HEK293 (cell line): ENCODE data around the gene ACADVL.

Experiments
- EGR2 ChIP-seq: fragments of 450-650 bp; formaldehyde crosslinking; IDR thresholded peaks from 2 replicates; pipeline ENCODE4 v1.5.1; 2016; ENCODE audit warnings: low read depth, missing biosample characterization, missing genetic modification characterization
- GLIS1 ChIP-seq: fragments of 450-650 bp; formaldehyde crosslinking; IDR thresholded peaks from 2 replicates; pipeline ENCODE4 v1.5.1; 2016; ENCODE audit warnings: missing biosample characterization, missing genetic modification characterization
- HOXC10 ChIP-seq: sonication (generic); formaldehyde crosslinking; IDR thresholded peaks from 2 replicates; pipeline ENCODE4 v1.8.1; 2023; ENCODE audit warnings: mild to moderate bottlenecking, missing genetic modification reagents
- OSR2 ChIP-seq: fragments of 450-650 bp; formaldehyde crosslinking; IDR thresholded peaks from 2 replicates; pipeline ENCODE4 v1.5.1; 2016; ENCODE audit warnings: missing biosample characterization, missing genetic modification characterization
- PRDM1 ChIP-seq: fragments of 450-650 bp; formaldehyde crosslinking; IDR thresholded peaks from 2 replicates; pipeline ENCODE4; 2016; ENCODE audit warnings: missing biosample characterization, missing genetic modification characterization
- SALL2 ChIP-seq: fragments of 450-650 bp; formaldehyde crosslinking; IDR thresholded peaks from 2 replicates; pipeline ENCODE4 v1.5.0; 2017; ENCODE audit warnings: missing biosample characterization, mild to moderate bottlenecking, missing genetic modification characterization, borderline replicate concordance
- WT1 ChIP-seq: fragments of 450-650 bp; formaldehyde crosslinking; IDR thresholded peaks from 2 replicates; pipeline ENCODE4 v1.5.1; 2016; ENCODE audit warnings: missing biosample characterization, missing genetic modification characterization
- ZBTB7A ChIP-seq: fragments of 450-650 bp; formaldehyde crosslinking; IDR thresholded peaks from 2 replicates; pipeline ENCODE4 v1.5.1; 2016; ENCODE audit warnings: low read depth, missing biosample characterization, missing genetic modification characterization
- ZNF10 ChIP-seq: fragments of 450-650 bp; formaldehyde crosslinking; IDR thresholded peaks from 2 replicates; pipeline ENCODE4 v1.5.1; 2017; ENCODE audit warnings: missing biosample characterization, missing genetic modification characterization
- ZNF211 ChIP-seq: fragments of 450-650 bp; formaldehyde crosslinking; IDR thresholded peaks from 2 replicates; pipeline ENCODE4 v1.5.1; 2016; ENCODE audit warnings: low read depth, missing biosample characterization, missing genetic modification characterization
- ZNF214 ChIP-seq: fragments of 450-650 bp; formaldehyde crosslinking; IDR thresholded peaks from 2 replicates; pipeline ENCODE4 v1.5.1; 2017; ENCODE audit warnings: missing biosample characterization, mild to moderate bottlenecking, missing genetic modification characterization, borderline replicate concordance
- ZNF266 ChIP-seq: fragments of 450-650 bp; formaldehyde crosslinking; IDR thresholded peaks from 2 replicates; pipeline ENCODE4 v1.5.1; 2016; ENCODE audit warnings: missing biosample characterization, missing genetic modification characterization, low read depth
- ZNF341 ChIP-seq: fragments of 450-650 bp; formaldehyde crosslinking; IDR thresholded peaks from 2 replicates; pipeline ENCODE4; 2016; ENCODE audit warnings: low read depth, missing biosample characterization, missing genetic modification characterization
- ZNF37A ChIP-seq: fragments of 450-650 bp; IDR thresholded peaks from 2 replicates; pipeline ENCODE4 v1.5.1; 2018; ENCODE audit warnings: missing biosample characterization, missing genetic modification characterization
- ZNF433 ChIP-seq: fragments of 450-650 bp; formaldehyde crosslinking; IDR thresholded peaks from 2 replicates; pipeline ENCODE4 v1.5.1; 2016; ENCODE audit warnings: missing biosample characterization, missing genetic modification characterization, low read depth
- ZNF501 ChIP-seq: fragments of 450-650 bp; formaldehyde crosslinking; IDR thresholded peaks from 2 replicates; pipeline ENCODE4 v1.5.1; 2016; ENCODE audit warnings: missing biosample characterization, missing genetic modification characterization
- ZNF548 ChIP-seq: fragments of 450-650 bp; formaldehyde crosslinking; IDR thresholded peaks from 2 replicates; pipeline ENCODE4 v1.5.1; 2016; ENCODE audit warnings: missing biosample characterization, missing genetic modification characterization
- ZNF555 ChIP-seq: fragments of 450-650 bp; formaldehyde crosslinking; conservative IDR thresholded peaks from 2 replicates; pipeline ENCODE4 v1.5.1; 2017; ENCODE audit warnings: missing biosample characterization, mild to moderate bottlenecking, missing genetic modification characterization, inconsistent platforms
- ZNF571 ChIP-seq: fragments of 450-650 bp; formaldehyde crosslinking; IDR thresholded peaks from 2 replicates; pipeline ENCODE4 v1.5.0; 2017; ENCODE audit warnings: missing biosample characterization, missing genetic modification characterization
- ZNF596 ChIP-seq: fragments of 450-650 bp; IDR thresholded peaks from 2 replicates; pipeline ENCODE4 v1.5.0; 2018; ENCODE audit warnings: missing biosample characterization, mild to moderate bottlenecking, missing genetic modification characterization, moderate library complexity
- ZNF660 ChIP-seq: fragments of 450-650 bp; IDR thresholded peaks from 2 replicates; pipeline ENCODE4 v1.5.1; 2018; ENCODE audit warnings: missing biosample characterization, mild to moderate bottlenecking, missing genetic modification characterization
- ZSCAN16 ChIP-seq: fragments of 450-650 bp; formaldehyde crosslinking; IDR thresholded peaks from 2 replicates; pipeline ENCODE4 v1.5.1; 2016; ENCODE audit warnings: missing biosample characterization, missing genetic modification characterization
- ZSCAN23 ChIP-seq: fragments of 450-650 bp; formaldehyde crosslinking; IDR thresholded peaks from 2 replicates; pipeline ENCODE4 v1.5.1; 2016; ENCODE audit warnings: missing biosample characterization, missing genetic modification characterization
- TF ChIP-seq, protein P1 (sequence below): sonication (generic); formaldehyde crosslinking; IDR thresholded peaks from 2 replicates; pipeline ENCODE4 v1.8.1; 2022; ENCODE audit warnings: mild to moderate bottlenecking, moderate library complexity, missing genetic modification reagents
- TF ChIP-seq, protein P2 (sequence below): fragments of 450-650 bp; formaldehyde crosslinking; IDR thresholded peaks from 2 replicates; pipeline ENCODE4 v1.5.1; 2017; ENCODE audit warnings: missing biosample characterization, missing genetic modification characterization
- TF ChIP-seq, protein P3 (sequence below): fragments of 450-650 bp; formaldehyde crosslinking; IDR thresholded peaks from 2 replicates; pipeline ENCODE4 v1.5.1; 2016; ENCODE audit warnings: missing biosample characterization, missing genetic modification characterization
- TF ChIP-seq, protein P4 (sequence below): fragments of 450-650 bp; formaldehyde crosslinking; IDR thresholded peaks from 2 replicates; pipeline ENCODE4 v1.5.1; 2016; ENCODE audit warnings: missing biosample characterization, missing genetic modification characterization
- TF ChIP-seq, protein P5 (sequence below): fragments of 450-650 bp; formaldehyde crosslinking; optimal IDR thresholded peaks from 2 replicates; pipeline ENCODE3; 2016; ENCODE audit warnings: missing biosample characterization, mild to moderate bottlenecking, missing genetic modification characterization

Gene ACADVL

DNA sequence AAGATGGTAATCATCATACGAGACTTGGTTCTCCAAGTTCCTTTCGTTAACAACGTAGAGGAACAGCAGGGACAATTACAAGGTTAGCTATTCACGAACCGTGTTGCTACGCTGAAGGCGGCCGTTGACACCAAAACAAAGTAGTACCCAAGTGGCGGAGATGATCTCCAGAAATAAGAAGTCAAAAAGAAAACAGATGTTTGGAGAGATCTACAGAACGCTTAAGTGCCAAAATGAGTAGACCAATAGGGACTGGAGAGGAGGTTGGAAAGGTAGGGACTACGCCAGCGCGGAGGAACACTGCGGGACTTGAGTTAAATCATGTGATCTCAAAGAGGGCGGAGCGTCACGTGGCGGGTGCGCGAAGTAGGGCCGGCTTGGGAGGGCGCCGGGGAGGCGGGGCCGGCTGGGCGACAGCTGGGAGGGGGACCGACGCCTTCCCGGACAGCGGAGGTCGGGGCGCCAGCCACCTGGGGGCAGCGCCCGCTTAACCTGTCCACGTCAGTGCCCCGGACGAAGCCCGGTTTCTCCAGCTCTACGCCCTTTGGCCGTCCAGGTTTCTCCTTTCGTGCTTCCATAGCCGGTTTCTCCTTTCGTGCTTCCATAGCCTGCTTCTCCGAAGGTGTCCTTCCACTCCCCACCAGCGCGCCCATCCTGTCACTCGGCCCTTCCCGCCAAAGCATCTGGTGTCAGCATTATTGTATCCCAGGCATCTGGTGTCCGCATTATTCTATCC is 23.1 kb downstream of the ACADVL start (continued):
- TF ChIP-seq EGR2 (tag by site-specific recombination): peak; percentile 89
- TF ChIP-seq, protein P1, sequence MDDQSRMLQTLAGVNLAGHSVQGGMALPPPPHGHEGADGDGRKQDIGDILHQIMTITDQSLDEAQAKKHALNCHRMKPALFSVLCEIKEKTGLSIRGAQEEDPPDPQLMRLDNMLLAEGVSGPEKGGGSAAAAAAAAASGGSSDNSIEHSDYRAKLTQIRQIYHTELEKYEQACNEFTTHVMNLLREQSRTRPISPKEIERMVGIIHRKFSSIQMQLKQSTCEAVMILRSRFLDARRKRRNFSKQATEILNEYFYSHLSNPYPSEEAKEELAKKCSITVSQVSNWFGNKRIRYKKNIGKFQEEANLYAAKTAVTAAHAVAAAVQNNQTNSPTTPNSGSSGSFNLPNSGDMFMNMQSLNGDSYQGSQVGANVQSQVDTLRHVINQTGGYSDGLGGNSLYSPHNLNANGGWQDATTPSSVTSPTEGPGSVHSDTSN: no peak
- no peak for TF ChIP-seq ZNF211 (tag by site-specific recombination)
- peak; percentile 88 for TF ChIP-seq ZNF660
- no peak for TF ChIP-seq ZNF214 (tag by site-specific recombination)
- no peak; the same call in 1 of the 2 replicates for TF ChIP-seq ZNF266 (tag by site-specific recombination)
- TF ChIP-seq, protein P2, sequence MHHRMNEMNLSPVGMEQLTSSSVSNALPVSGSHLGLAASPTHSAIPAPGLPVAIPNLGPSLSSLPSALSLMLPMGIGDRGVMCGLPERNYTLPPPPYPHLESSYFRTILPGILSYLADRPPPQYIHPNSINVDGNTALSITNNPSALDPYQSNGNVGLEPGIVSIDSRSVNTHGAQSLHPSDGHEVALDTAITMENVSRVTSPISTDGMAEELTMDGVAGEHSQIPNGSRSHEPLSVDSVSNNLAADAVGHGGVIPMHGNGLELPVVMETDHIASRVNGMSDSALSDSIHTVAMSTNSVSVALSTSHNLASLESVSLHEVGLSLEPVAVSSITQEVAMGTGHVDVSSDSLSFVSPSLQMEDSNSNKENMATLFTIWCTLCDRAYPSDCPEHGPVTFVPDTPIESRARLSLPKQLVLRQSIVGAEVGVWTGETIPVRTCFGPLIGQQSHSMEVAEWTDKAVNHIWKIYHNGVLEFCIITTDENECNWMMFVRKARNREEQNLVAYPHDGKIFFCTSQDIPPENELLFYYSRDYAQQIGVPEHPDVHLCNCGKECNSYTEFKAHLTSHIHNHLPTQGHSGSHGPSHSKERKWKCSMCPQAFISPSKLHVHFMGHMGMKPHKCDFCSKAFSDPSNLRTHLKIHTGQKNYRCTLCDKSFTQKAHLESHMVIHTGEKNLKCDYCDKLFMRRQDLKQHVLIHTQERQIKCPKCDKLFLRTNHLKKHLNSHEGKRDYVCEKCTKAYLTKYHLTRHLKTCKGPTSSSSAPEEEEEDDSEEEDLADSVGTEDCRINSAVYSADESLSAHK (tag by site-specific recombination): peak; percentile 77; the same call in 1 of the 2 replicates
- 0 out of 2 replicates have a peak, but pooled peaks have one; percentile 43 for TF ChIP-seq ZNF10 (tag by site-specific recombination)
- TF ChIP-seq ZNF341 (tag by site-specific recombination): peak; percentile 78
- TF ChIP-seq ZNF555 (tag by site-specific recombination): no peak
- TF ChIP-seq GLIS1: peak; percentile 84
- TF ChIP-seq HOXC10 (CRISPR knock-in tag): no peak
- TF ChIP-seq ZNF596 (tag by site-specific recombination): no peak
- no peak for TF ChIP-seq ZNF571 (tag by site-specific recombination)
- 0 out of 2 replicates have a peak, but pooled peaks have one; percentile 24 for TF ChIP-seq PRDM1 (tag by site-specific recombination)
- TF ChIP-seq ZNF433 (tag by site-specific recombination): no peak
- TF ChIP-seq SALL2 (tag by site-specific recombination): no peak; the same call in 1 of the 2 replicates
- TF ChIP-seq ZSCAN16 (tag by site-specific recombination): no peak; the same call in 1 of the 2 replicates
- TF ChIP-seq, protein P3, sequence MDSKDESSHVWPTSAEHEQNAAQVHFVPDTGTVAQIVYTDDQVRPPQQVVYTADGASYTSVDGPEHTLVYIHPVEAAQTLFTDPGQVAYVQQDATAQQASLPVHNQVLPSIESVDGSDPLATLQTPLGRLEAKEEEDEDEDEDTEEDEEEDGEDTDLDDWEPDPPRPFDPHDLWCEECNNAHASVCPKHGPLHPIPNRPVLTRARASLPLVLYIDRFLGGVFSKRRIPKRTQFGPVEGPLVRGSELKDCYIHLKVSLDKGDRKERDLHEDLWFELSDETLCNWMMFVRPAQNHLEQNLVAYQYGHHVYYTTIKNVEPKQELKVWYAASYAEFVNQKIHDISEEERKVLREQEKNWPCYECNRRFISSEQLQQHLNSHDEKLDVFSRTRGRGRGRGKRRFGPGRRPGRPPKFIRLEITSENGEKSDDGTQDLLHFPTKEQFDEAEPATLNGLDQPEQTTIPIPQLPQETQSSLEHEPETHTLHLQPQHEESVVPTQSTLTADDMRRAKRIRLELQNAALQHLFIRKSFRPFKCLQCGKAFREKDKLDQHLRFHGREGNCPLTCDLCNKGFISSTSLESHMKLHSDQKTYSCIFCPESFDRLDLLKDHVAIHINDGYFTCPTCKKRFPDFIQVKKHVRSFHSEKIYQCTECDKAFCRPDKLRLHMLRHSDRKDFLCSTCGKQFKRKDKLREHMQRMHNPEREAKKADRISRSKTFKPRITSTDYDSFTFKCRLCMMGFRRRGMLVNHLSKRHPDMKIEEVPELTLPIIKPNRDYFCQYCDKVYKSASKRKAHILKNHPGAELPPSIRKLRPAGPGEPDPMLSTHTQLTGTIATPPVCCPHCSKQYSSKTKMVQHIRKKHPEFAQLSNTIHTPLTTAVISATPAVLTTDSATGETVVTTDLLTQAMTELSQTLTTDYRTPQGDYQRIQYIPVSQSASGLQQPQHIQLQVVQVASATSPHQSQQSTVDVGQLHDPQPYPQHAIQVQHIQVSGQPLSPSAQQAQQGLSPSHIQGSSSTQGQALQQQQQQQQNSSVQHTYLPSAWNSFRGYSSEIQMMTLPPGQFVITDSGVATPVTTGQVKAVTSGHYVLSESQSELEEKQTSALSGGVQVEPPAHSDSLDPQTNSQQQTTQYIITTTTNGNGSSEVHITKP (tag by site-specific recombination): peak; percentile 61; the same call in 1 of the 2 replicates
- peak; percentile 94 for TF ChIP-seq ZBTB7A
- peak; percentile 67 for TF ChIP-seq OSR2 (tag by site-specific recombination)
- TF ChIP-seq ZNF548 (tag by site-specific recombination): no peak
- TF ChIP-seq, protein P4, sequence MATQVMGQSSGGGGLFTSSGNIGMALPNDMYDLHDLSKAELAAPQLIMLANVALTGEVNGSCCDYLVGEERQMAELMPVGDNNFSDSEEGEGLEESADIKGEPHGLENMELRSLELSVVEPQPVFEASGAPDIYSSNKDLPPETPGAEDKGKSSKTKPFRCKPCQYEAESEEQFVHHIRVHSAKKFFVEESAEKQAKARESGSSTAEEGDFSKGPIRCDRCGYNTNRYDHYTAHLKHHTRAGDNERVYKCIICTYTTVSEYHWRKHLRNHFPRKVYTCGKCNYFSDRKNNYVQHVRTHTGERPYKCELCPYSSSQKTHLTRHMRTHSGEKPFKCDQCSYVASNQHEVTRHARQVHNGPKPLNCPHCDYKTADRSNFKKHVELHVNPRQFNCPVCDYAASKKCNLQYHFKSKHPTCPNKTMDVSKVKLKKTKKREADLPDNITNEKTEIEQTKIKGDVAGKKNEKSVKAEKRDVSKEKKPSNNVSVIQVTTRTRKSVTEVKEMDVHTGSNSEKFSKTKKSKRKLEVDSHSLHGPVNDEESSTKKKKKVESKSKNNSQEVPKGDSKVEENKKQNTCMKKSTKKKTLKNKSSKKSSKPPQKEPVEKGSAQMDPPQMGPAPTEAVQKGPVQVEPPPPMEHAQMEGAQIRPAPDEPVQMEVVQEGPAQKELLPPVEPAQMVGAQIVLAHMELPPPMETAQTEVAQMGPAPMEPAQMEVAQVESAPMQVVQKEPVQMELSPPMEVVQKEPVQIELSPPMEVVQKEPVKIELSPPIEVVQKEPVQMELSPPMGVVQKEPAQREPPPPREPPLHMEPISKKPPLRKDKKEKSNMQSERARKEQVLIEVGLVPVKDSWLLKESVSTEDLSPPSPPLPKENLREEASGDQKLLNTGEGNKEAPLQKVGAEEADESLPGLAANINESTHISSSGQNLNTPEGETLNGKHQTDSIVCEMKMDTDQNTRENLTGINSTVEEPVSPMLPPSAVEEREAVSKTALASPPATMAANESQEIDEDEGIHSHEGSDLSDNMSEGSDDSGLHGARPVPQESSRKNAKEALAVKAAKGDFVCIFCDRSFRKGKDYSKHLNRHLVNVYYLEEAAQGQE (tag by site-specific recombination): peak; percentile 50; the same call in 1 of the 2 replicates
- TF ChIP-seq, protein P5, sequence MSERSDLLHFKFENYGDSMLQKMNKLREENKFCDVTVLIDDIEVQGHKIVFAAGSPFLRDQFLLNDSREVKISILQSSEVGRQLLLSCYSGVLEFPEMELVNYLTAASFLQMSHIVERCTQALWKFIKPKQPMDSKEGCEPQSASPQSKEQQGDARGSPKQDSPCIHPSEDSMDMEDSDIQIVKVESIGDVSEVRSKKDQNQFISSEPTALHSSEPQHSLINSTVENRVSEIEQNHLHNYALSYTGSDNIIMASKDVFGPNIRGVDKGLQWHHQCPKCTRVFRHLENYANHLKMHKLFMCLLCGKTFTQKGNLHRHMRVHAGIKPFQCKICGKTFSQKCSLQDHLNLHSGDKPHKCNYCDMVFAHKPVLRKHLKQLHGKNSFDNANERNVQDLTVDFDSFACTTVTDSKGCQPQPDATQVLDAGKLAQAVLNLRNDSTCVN: peak; percentile 46
- peak; percentile 86 for TF ChIP-seq WT1 (tag by site-specific recombination)
- peak; percentile 88 for TF ChIP-seq ZSCAN23 (tag by site-specific recombination)
- no peak for TF ChIP-seq ZNF37A (tag by site-specific recombination)
- TF ChIP-seq ZNF501: peak; percentile 94
